ENCODE data around the gene HBE1. TPM values are rescaled to one million over a fixed set of nuclear protein-coding genes. Genes with fewer than 3 reads are reported as not detected.

HBE1 gene
- total RNA-seq, 1 experiment from 2014 or later = not detected

GRCh38 chr11:5233307-5233706 is 36.4 kb downstream of the HBE1 start:
- H3K56ac ChIP-seq (ENCODE audit: insufficient read length, low read depth, low read length) = no peak overlapping the region
- WGBS (ENCODE audit: extremely low coverage, insufficient read length, low lambda C conversion rate) = no CpG with 5 or more reads among the region's 1 CpG
- H3K4me2 ChIP-seq (ENCODE audit: insufficient read depth, insufficient read length, low read length) = no peak overlapping the region
- no peaks in the 10 kb centered on the region for H3K9me3 ChIP-seq (ENCODE audit: control insufficient read depth, low read depth, low read length)
- H3K4ac ChIP-seq (ENCODE audit: low read depth, low read length) = no peak overlapping the region
- H4K8ac ChIP-seq (replicated peaks; ENCODE audit: insufficient read length, low read depth, low read length) = no peak overlapping the region
- no peak overlapping the region for H3K18ac ChIP-seq (ENCODE audit: insufficient read length, low read depth, low read length)
- Mint-ChIP-seq H3K4me3 (no peak overlapping the region), H3K9me3 (no peaks in the 10 kb centered on the region), H3K36me3 (ENCODE audit: insufficient read depth in 1 of 3, low read depth in 3 of 3) (no peaks in the 10 kb centered on the region), H3K27ac (no peak overlapping the region), H3K4me1 (no peaks in the 10 kb centered on the region), H3K27me3 (ENCODE audit: low read depth) (peaks cover 6% of the 10 kb centered on the region)
- H4K91ac ChIP-seq (ENCODE audit: insufficient read length, low read depth, low read length) = no peak overlapping the region
- H3K4me1 ChIP-seq (ENCODE audit: insufficient read depth, low read length) = no peaks in the 10 kb centered on the region
- H3K9ac ChIP-seq (ENCODE audit: extremely low read depth, insufficient read length, low read length) = no peak overlapping the region
- no peaks in the 10 kb centered on the region for H3K79me1 ChIP-seq (ENCODE audit: insufficient read depth, low read depth, low read length, poor library complexity, severe bottlenecking)
- H3K79me2 ChIP-seq (ENCODE audit: insufficient read depth, low read length) = no peaks in the 10 kb centered on the region
- no peak overlapping the region for H3K23ac ChIP-seq (ENCODE audit: insufficient read length, low read depth, low read length)
- H2BK20ac ChIP-seq (ENCODE audit: low read depth, low read length, poor library complexity, severe bottlenecking) = no peak overlapping the region
- no peak overlapping the region for H2BK12ac ChIP-seq (ENCODE audit: insufficient read length, low read depth, low read length)
- H2AK5ac ChIP-seq (ENCODE audit: insufficient read length, low read length) = no peak overlapping the region
- no peak overlapping the region for H4K5ac ChIP-seq (ENCODE audit: insufficient read length, low read depth, low read length)
- DNase-seq = no peak
- H3K23me2 ChIP-seq (ENCODE audit: insufficient read length, low read depth, low read length, poor library complexity, severe bottlenecking) = no peaks in the 10 kb centered on the region
- H3T11ph ChIP-seq (ENCODE audit: low read length) = no peak overlapping the region
- no peak overlapping the region for H3K27ac ChIP-seq (ENCODE audit: insufficient read length, low read depth, low read length)
- no peaks in the 10 kb centered on the region for H3K27me3 ChIP-seq (ENCODE audit: insufficient read depth, low read length)
- no peak for TF ChIP-seq CTCF (conservative IDR thresholded peaks at IDR 0.05)
- no peaks in the 10 kb centered on the region for H4K20me1 ChIP-seq (ENCODE audit: control insufficient read depth, insufficient read depth, insufficient read length)
- no peak overlapping the region for H2BK5ac ChIP-seq (ENCODE audit: insufficient read length, low read length)
- no peak overlapping the region for H3K14ac ChIP-seq (ENCODE audit: insufficient read depth, low read length)
- H2AFZ ChIP-seq (ENCODE audit: low read length) = no peak overlapping the region
- H2BK15ac ChIP-seq (ENCODE audit: low read depth, low read length) = no peak overlapping the region
- no peak overlapping the region for H2BK120ac ChIP-seq (ENCODE audit: low read depth, low read length, poor library complexity, severe bottlenecking)

Measured in H9 (cell line).